ENCODE measurements around the gene COL9A2.

Gene COL9A2

DNA sequence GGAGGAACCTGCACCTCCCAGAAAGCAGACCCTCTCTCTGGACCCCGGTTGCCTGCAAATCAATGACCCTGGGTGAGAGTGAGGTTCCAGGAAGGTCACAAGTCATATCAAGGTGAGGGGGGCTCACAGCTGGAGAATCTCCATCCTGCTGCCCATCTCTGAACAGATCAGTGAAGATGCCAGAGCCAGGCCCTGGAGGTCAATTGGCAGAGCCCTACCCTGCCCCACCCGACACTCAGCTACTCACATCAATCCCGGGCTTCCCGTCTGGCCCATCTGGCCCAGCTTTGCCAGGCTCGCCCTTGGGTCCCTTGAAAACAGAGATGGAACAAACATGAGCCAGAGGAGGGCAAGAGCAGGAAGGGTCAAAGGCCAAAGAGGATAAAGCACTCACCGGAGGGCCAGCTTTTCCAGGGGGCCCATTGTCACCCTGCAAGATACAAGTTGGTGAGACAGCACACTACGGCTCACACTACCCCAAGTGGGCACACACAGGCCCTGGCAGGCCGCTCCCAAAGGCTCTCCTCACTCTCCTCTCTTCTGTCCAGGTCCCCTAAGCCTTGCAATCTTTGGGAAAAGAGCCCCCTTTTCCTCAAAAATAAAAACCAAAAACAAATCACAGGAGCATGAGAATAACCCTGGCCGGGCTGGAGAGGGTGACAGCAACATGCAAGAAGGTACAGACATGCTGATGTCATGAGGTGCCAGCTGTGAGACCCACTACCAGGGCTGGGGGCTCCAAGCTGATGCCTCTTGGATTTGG is 2.9 kb downstream of the COL9A2 start:
- no peak overlapping the region for H3K4me3 ChIP-seq (ENCODE audit: low read length)
- DNase-seq (ENCODE audit: low read depth) = no peak
- TF ChIP-seq, protein P1, sequence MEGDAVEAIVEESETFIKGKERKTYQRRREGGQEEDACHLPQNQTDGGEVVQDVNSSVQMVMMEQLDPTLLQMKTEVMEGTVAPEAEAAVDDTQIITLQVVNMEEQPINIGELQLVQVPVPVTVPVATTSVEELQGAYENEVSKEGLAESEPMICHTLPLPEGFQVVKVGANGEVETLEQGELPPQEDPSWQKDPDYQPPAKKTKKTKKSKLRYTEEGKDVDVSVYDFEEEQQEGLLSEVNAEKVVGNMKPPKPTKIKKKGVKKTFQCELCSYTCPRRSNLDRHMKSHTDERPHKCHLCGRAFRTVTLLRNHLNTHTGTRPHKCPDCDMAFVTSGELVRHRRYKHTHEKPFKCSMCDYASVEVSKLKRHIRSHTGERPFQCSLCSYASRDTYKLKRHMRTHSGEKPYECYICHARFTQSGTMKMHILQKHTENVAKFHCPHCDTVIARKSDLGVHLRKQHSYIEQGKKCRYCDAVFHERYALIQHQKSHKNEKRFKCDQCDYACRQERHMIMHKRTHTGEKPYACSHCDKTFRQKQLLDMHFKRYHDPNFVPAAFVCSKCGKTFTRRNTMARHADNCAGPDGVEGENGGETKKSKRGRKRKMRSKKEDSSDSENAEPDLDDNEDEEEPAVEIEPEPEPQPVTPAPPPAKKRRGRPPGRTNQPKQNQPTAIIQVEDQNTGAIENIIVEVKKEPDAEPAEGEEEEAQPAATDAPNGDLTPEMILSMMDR (IDR thresholded peaks at IDR 0.05; ENCODE audit: insufficient read depth, low read depth, low read length, missing control alignments) = no peak

DNA sequence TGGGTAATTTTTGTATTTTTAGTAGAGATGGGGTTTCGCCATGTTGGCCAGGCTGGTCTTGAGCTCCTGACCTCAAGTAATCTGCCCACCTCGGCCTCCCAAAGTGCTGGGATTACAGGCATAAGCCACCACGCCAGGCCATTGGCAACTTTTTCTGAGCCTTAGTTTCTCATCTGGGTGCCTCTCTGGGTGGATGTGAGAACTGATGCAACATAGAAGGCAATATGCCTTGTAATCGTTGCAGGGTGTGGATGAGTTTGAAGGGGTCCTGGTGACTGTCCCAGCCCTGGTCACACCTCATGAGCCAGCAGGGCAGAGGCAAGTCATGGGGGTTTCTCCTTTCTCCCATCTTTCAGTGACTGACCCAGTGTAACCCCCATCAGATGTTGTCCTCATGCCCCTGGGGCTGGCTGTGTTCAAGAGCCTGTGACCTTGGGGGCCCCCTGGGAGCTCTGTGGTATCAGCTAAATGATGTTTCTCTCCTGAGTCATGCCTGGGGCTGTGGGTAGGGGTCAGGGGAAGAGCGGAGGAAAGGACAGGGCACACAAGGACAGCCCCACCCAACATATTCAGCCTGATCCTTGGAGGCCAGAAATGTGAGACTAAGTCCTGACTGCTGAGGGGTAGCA is 3.6 kb downstream of the COL9A2 start:
- no peak overlapping the region for H3K4me3 ChIP-seq (ENCODE audit: low read length)
- TF ChIP-seq, protein P1 (IDR thresholded peaks at IDR 0.05; ENCODE audit: insufficient read depth, low read depth, low read length, missing control alignments) = no peak
- no peak for DNase-seq (ENCODE audit: low read depth)

DNA sequence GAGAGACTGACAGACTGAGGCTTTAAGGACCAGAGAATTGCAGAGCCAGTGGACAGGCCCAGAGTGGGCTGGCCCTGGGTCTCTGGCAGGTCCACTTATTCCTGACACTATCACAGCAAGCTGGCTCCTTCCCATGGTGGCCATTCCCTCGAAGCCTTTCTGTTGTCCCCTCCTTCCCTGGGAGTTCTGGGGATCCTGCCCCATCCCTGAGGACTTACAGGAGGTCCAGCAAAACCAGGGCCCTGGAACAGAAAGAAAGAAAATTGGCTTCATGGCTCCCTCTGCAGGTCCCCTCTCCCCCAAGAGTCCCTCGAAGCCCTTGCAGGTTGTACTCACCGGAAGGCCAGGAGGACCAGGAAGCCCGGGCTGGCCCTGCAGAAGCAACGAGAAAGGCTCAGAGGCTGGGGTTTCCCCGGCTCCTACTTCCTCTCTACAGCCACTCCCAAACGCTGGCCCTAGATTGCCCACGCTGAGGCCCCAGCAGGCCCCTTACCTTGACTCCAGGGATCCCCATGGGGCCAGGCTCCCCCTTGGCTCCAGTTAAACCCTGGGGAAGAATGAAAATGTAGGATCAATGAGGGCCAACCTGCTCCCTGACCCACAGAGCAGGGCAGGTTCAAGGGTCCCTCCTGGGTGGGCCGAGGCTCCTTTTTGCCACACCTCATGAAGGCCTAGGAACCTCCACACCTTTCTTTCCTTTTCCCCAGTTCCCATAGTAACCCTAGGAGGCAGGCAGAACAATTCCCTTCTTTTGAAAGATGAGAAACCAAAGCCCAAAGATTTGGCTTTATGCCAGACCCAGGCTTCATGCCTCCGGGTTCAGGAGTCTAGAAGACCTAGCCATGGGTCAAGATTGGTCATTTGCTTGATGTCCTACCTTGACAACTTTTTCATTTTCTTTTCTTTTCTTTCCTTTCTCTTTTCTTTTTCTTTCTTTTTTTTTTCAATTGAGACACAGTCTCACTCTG is 4.6 kb downstream of the COL9A2 start:
- DNase-seq (ENCODE audit: low read depth) = peak; percentile 45
- TF ChIP-seq, protein P1 (IDR thresholded peaks at IDR 0.05; ENCODE audit: insufficient read depth, low read depth, low read length, missing control alignments) = no peak
- H3K4me3 ChIP-seq (ENCODE audit: low read length) = no peak overlapping the region

DNA sequence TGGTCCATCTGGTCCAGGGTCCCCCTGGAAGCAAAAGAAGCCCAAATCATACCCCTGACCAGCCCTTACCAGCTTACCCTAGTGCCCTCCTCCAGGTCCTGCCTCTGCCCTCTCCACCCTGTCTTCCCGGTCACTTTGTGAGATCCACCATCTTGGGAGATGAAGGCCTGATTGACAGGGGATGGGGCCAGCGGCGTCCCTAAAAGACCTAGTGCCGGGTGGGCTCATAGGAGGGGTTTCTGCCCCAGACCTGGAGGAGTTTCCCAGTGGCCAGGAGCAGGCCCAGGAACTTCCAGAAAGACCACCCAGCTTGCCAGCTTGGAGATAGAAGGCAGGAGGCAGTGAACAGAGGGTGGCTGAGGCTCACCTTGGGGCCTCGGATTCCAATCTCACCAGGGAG is 5.4 kb downstream of the COL9A2 start:
- no peak for DNase-seq (ENCODE audit: low read depth)
- TF ChIP-seq, protein P1 (IDR thresholded peaks at IDR 0.05; ENCODE audit: insufficient read depth, low read depth, low read length, missing control alignments) = no peak
- H3K4me3 ChIP-seq (ENCODE audit: low read length) = no peak overlapping the region

DNA sequence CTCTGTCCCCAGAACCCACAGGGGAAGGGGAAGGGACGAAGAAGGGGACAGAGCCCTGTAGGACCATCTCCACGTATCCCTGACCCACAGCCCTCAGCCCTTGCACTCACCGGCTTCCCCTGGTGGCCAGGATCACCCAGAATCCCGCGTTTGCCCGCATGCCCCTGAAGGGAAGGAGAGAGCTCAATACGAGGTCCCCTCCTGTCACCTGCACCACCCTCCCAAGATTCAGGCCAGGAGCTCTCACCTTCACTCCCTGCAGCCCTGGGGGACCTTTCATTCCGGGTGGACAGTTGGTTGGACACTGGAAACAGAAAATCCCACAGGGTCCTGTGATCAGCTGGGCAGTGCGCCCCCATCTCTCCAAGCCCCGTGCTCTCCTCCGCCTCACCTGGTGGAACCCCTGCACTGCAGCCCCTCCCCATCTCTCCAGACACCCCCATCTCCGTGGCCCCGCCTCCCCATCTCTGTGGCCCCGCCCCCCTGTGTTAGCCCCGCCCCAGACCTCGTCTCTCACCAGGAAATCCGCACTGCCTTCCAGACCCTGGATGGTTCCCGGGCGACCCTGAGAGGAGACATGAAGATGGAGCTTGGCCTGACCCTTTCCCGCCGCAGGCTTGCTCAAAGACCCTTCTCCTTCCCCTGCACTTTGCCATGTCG is 6.0 kb downstream of the COL9A2 start:
- H3K4me3 ChIP-seq (ENCODE audit: low read length) = no peak overlapping the region
- DNase-seq (ENCODE audit: low read depth) = no peak
- TF ChIP-seq, protein P1 (IDR thresholded peaks at IDR 0.05; ENCODE audit: insufficient read depth, low read depth, low read length, missing control alignments) = no peak

DNA sequence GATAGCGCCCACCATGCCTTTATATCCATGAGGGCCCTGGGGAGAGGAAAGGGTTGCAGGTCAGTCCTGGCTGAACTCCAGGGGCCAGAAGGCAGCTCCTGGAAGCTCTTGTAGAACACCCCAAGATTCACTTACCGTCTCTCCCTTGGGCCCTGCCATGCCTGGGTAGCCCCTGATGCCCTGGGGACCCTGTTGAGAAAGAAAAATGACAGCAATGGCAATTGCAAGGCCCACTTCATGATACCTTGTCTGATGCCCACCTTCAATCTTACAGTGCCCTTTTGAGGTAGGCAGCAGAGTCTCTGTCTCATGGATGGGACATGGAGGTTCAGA is 7.0 kb downstream of the COL9A2 start:
- TF ChIP-seq, protein P1 (IDR thresholded peaks at IDR 0.05; ENCODE audit: insufficient read depth, low read depth, low read length, missing control alignments) = no peak
- no peak for DNase-seq (ENCODE audit: low read depth)
- no peak overlapping the region for H3K4me3 ChIP-seq (ENCODE audit: low read length)
